OCI-M1 (cell line): ENCODE data around the gene TANGO2.
A peak's percentile ranks its signal among the peaks of the same experiment; 100 is the strongest.

Experiments
- DNase-seq: peaks from one replicate; lab custom pipeline; 2025; lab: John Stamatoyannopoulos, UW

The TANGO2 gene

DNA sequence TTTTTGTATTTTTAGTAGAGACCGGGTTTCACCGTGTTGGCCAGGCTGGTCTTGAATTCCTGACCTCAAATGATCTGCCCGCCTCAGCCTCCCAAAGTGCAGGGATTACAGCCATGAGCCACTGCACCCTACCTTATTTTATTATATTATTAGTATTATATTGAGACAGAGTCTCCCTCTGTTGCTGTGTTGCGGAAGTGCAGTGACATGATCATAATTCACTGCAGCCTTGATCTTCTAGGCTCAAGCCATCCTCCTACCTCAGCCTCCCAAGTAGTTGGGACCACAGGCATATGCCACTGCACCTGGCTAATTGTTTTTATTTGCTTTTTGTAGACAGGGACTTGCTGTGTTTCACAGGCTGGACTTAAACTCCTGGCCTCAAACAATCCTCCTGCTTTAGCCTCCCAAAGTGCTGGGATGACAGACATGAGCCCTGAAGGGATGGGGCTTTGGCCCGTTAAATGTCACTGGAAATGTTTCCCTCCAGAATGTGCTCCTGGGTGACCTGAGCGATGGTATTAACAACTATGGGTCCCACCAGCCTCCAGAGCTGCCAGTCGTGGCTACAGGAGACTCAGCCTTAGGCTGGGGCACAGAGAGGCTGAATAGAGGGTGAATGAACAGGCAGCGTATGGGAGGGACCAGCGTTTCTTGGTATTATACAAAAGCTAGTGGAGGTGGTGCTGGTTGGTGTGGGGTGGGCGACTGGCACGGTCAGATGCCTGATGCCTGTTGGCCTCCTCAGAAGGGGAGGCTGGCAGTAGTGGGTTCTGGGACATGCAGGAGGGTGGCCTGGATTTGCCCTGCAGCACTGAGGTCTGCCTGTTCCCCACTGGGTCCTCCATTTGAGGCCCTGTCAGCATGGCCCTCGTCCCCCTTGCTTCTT lies 7.3 kb downstream of the TANGO2 start:
- peak; percentile 72 for DNase-seq

DNA sequence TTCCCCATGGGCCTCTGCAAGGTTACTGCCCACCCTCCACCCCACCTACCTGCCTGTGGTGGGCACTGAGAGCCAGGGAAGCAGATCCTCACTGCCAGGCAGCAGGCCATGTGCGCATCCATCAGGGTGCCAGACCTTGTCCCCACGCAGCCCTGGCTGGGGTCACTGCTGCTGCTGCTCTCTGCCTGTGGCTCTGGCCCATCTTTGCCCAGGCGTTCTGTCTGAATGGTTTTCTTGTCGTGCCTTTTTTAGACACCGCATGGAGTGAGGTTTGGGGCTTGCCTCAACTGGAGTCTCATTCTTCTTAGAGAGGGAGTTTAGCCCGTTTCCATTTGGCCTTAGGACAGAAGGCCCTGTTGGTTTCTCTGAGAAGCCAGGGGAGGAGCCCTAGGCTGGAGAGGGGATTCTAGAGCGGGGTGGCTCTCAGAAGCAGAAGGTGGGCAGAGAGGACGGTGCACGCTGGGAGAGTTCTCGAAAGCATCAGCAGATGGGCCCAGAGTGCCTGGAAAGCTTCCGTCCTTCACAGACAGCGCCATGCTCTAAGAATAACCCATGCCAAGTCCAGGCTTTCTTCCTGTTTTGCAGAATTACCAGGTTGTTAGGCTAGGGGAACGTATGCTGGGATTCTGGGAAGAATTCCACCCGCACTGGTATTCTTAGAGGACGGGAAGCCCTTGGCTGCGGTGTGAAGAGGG lies 8.1 kb downstream of the TANGO2 start:
- no peak for DNase-seq

DNA sequence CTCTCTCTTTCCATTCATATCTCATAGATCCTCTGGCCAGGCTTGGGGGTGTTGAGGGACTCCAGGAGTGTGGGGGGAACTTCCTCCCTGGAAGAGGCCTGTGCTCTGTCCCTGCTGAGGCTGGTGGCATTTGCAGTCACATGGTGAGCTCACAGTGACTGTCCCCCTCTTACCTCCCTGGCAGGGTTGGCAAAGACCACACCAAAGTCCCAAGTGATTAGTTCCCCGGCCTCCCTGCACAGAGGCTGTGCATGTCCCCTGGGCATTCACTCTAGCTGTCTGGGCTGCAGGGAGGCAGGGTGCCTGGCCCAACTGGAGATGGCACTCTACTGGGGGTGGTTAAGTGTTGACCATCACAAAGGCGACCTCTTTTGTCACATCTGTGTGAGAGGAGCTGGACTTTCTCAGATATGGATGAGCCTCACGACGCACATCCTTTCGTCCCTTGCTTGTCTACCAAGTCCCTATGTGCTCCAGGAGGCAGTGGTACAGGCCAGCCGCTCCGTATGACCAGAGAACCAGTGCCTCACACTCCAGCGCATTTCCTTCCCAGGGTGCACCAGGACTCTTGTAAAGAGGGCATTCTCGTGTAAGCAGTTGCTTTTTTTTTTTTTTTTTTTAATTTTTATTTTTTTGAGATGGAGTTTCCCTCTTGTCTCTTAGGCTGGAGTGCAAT lies 8.8 kb downstream of the TANGO2 start:
- no peak for DNase-seq

GRCh38 chr22:20031732-20032406 lies 11.0 kb downstream of the TANGO2 start:
- DNase-seq = no peak

GRCh38 chr22:20032407-20032991 lies 11.6 kb downstream of the TANGO2 start:
- no peak for DNase-seq

- DNase-seq = no peak
These were observed 12.3 kb downstream of the TANGO2 start for GRCh38 chr22:20033045-20033706.

- no peak for DNase-seq
These were observed 13.2 kb downstream of the TANGO2 start for GRCh38 chr22:20034143-20034542.

DNA sequence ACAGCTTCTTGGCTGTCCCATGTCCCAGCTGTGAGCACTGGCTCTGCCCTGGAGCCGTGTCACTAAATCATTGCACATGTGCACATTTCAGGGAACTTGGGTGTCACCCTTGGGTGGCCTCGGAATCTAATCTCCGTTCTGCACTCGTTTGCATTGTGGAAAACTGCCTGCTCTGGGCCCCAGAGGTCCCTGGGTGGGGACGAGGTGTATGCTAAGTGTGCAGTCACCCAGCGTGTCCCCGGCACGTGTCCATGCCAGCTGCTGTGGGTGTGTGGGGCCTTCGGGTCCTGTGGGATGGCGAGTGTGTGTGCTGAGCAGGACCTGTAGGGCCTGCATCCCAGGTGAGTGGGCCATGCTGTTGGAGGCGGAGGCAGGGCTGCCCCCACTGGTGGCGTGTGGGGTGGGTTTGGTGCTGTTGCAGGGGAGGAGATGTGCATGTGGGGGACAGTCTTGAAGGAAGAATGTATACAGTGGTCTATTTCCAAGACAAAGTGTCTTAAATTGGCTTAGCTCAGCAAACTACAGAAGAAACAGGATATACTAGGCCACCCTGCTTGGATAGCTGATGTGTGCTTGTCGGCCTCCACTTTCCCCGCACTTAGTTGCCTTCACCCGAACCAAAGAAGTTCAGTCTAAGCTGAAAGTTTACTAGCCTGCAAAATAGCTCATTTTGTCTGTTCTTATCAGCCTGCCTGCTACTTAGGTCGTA lies 14.6 kb downstream of the TANGO2 start:
- DNase-seq = no peak

- DNase-seq = no peak
These were observed 15.2 kb downstream of the TANGO2 start for GRCh38 chr22:20036084-20036482.

DNA sequence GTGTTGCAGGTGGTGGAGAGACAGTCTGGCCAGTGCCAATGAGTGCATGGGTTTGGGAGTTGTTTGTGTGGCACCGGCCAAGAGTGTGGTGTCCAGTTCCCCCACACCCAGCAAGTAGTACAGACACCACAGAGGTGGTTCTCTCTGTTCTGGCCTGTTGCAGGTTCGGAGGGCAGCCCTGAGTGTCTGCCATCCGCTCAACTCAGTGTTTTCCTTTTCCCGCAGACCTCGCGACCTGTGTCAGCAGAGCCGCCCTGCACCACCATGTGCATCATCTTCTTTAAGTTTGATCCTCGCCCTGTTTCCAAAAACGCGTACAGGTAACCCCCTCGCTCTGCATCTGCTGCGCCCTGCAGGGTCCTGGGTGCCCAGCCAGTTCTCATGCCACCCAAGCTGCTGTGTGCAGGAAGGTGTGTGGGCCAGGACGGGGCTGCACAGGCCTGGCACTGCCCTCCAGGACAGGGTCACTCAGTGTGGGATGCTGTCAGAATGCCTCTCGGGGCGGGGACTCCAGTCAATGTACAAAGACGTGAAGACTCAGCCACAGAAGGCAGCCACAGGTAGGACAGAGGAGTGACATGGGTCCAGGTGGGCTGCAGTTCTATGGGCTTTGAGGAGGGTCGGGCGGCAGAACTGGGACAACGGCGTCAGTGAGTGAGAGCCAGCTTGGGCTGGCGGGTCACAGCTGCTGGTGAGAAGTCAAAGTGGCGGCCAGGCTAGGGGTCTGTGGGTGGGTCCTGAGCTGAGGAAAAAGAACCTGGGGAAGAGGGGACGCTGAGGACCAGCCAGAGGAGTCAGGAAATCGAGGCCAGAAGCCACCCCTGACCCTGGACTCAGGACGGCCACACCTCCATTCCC lies 15.9 kb downstream of the TANGO2 start:
- DNase-seq = no peak

DNA sequence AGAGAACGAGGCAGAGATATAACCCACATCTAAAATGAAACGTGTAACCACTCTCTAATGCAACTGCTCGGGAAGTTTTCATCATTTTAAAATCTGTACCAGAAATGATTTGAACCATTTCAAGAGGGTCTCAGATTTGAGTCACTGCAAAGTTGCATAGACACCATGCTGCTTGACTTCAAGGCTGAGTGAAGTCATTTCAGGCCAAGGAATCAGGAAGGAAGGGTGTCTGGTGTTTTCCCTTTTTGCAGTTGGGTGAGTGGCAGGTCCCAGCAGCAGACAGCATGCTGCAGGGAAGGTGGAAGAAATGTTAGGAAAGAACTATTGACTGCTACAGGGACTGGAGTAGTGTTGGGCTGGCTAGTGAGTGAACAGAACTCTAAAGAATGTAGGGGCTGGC lies 16.5 kb downstream of the TANGO2 start:
- DNase-seq = no peak

DNA sequence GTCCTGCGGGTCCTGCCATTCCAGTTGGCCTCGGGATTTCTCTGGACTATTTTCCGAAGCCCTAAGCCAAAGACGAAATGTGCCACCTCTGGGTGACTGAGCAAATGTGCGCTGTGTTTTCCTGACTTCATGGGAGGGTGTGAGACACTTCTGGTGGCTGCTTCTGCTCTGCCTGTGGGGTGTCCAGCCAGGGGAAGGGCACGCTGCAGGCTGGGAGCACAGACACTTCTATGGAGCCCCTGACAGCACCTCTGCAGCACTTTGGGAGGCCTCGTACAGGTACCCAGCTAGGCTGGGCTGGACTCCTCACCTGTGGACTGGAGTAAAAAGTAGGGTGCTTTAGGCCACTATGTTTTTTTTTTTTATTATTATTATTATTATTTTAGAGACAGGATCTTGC lies 17.7 kb downstream of the TANGO2 start:
- DNase-seq = no peak

- no peak for DNase-seq
These were observed 18.9 kb downstream of the TANGO2 start for GRCh38 chr22:20039683-20040325.

- DNase-seq = no peak
These were observed 19.7 kb downstream of the TANGO2 start for GRCh38 chr22:20040327-20041200.

DNA sequence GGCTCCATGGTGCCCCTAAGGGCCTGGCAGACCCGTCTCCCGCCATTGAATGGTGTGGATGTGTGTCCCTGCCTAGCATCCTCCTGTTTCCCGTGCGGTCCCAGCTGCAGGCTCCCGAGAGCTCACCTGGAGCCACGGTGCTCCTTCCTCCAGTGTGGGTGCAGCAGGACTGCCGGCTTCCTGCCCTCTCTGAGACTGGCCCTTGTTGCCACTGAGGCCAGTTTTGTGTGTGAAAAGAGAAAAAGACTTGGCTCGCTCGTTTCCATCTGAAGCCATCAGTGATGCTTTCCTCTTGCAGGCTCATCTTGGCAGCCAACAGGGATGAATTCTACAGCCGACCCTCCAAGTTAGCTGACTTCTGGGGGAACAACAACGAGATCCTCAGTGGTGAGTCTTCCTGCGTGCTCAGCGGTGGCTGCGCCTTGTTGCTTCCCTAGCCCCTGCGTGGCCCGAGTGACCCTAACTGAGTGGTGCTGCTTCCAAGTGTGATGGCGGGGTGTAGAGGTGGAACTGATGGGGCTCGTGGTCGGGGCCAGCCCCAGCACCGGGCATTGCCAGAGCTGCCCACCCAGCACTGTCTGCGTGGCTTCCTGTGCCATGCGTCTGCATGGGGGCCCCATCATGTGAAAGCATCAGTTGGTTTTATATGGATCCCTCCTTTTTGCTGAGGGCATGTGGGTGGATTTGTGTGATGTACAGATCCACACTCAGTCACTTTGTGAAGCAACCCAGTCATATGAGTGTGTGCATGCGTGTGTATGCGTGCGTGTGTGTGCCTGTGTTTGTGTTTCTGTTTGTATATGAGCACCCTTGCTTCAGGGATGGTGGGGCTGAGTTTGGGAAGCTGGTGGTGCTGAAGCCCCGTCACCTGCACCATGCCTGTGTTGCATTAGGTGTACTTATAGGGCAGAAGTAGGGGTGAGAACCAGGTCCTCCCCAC lies 22.4 kb downstream of the TANGO2 start:
- DNase-seq = no peak

GRCh38 chr22:20043997-20044342 lies 23.1 kb downstream of the TANGO2 start:
- no peak for DNase-seq

GRCh38 chr22:20044495-20045151 lies 23.7 kb downstream of the TANGO2 start:
- no peak for DNase-seq
